AG04449 (cell line): Measurements from ENCODE around the gene GKN1.

Experiments
- CTCF ChIA-PET: fragments of 350-600 bp; formaldehyde crosslinking; extraction: SDS; loops from one replicate; lab custom pipeline; 2021; ENCODE audit warnings: antibody characterized with exemption; lab: Yijun Ruan, JAX
- POLR2A ChIA-PET: fragments of 400-600, 350-600 bp; formaldehyde crosslinking; extraction: SDS; loops from one replicate; lab custom pipeline; 2020; ENCODE audit warnings: antibody characterized with exemption, inconsistent platforms; lab: Yijun Ruan, JAX
- DNase-seq: peaks from one replicate; pipeline ENCODE4 v3.0.0-alpha.2; 2010; ENCODE audit warnings: low read depth, low spot score
- H3K4me3 ChIP-seq: 2 replicates; pipeline ENCODE4 v1.5.1; 2011; ENCODE audit warnings: low read depth, mild to moderate bottlenecking, control low read depth, low read length
- TF ChIP-seq, protein P1 (sequence below): IDR thresholded peaks from one replicate; pipeline ENCODE4 v1.5.1; 2011; ENCODE audit warnings: mild to moderate bottlenecking, moderate library complexity, low read length, control low read depth, inconsistent platforms; ENCODE audit not compliant: insufficient read depth; ENCODE audit errors: missing control alignments

GKN1 gene

GRCh38 chr2:69001879-69002278, 27.4 kb downstream of the GKN1 start:
- DNase-seq, result no peak
- POLR2A ChIA-PET, result no interaction called here
- CTCF ChIA-PET, result interaction anchor here (1.9 to 3.1 kb wide), 3 partner anchors 9 to 59 kb away, joined by 6 to 21 read pairs (median 9); partner anchors contain the start of gene ANTXR1
- TF ChIP-seq, protein P1, sequence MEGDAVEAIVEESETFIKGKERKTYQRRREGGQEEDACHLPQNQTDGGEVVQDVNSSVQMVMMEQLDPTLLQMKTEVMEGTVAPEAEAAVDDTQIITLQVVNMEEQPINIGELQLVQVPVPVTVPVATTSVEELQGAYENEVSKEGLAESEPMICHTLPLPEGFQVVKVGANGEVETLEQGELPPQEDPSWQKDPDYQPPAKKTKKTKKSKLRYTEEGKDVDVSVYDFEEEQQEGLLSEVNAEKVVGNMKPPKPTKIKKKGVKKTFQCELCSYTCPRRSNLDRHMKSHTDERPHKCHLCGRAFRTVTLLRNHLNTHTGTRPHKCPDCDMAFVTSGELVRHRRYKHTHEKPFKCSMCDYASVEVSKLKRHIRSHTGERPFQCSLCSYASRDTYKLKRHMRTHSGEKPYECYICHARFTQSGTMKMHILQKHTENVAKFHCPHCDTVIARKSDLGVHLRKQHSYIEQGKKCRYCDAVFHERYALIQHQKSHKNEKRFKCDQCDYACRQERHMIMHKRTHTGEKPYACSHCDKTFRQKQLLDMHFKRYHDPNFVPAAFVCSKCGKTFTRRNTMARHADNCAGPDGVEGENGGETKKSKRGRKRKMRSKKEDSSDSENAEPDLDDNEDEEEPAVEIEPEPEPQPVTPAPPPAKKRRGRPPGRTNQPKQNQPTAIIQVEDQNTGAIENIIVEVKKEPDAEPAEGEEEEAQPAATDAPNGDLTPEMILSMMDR, result no peak
- H3K4me3 ChIP-seq, result no peak overlapping the region

GRCh38 chr2:69003731-69004130, 29.3 kb downstream of the GKN1 start:
- DNase-seq, result no peak
- CTCF ChIA-PET, result interaction anchor here (1.4 to 3.1 kb wide), 3 partner anchors 9 to 304 kb away, joined by 4 to 21 read pairs (median 6); partner anchors contain the start of gene ANTXR1
- POLR2A ChIA-PET, result interaction anchor here (1.2 kb wide), 1 partner anchor 11 kb away, joined by 6 read pairs; no protein-coding TSS in a partner anchor
- no peak overlapping the region for H3K4me3 ChIP-seq
- TF ChIP-seq, protein P1, result no peak

- H3K4me3 ChIP-seq, result no peak overlapping the region
- TF ChIP-seq, protein P1, result no peak
- POLR2A ChIA-PET, result no interaction called here
- DNase-seq, result no peak
- CTCF ChIA-PET, result interaction anchor here (2.2 kb wide), 1 partner anchor 64 kb away, joined by 7 read pairs; no protein-coding TSS in a partner anchor
Observed at GRCh38 chr2:69007169-69007568, 32.7 kb downstream of the GKN1 start.

DNA sequence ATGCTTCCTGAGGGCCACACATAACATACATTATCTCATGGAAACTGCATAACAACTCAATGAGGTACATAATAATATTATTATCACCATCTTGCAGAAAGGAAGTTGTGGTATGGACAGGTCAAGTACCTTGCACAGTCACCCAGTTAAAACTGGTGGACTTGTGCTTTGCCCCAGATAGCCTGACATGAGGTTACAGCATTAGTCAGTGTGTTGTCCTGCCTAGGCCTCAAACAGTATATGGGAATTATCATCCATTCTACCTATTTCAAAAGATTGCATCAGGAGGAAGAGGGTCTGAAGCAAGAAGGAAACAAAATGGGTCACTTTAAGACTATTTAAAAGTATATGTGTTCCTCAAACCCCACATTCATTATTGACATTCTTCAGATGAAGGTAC, 33.2 kb downstream of the GKN1 start:
- POLR2A ChIA-PET, result no interaction called here
- no peak overlapping the region for H3K4me3 ChIP-seq
- TF ChIP-seq, protein P1, result no peak
- no peak for DNase-seq
- CTCF ChIA-PET, result interaction anchor here (2.2 kb wide), 1 partner anchor 64 kb away, joined by 7 read pairs; no protein-coding TSS in a partner anchor

DNA sequence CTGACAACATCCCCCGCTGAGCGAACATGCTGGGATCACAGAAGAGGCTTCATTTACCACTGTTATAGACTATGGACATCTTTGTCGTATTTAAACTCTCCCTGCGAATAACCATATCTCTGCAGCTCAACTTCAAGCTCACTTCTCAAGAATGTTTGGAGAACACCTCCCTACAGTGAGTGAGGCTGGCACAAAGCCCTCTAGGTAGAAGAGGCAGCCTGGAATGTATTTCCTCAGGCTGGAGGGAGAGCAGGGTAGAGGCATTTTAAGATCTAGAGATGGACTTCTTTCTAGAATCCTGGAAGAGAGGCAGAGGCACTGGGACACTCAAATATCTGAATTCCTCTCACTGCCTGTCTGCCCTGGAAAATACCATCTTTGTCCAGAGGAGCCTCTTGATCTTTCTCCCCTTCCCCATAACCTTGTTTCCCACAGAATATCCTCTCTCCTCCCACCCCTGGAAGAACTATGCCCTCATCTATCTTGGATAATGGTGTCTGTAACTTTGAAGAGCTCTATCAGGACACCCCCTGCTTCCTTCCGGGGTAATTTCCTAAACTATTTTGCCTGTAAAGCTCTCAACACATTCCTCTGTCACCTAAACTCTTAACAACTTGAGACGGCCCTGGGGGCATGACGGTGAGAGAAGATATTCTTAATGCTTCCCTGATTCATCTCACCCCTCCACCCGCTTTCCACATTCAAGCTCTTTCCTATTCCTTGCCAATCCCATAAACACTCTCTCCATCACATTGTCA, 36.2 kb downstream of the GKN1 start:
- no peak for DNase-seq
- no peak overlapping the region for H3K4me3 ChIP-seq
- ChIA-PET POLR2A (no interaction called here), CTCF (interaction anchor here (1.0 to 3.6 kb wide), 5 partner anchors 8 to 295 kb away, joined by 3 to 81 read pairs (median 4); no protein-coding TSS in a partner anchor)
- TF ChIP-seq, protein P1, result no peak

- ChIA-PET CTCF (interaction anchor here (0.8 to 3.6 kb wide), 17 partner anchors 9 to 294 kb away, joined by 3 to 81 read pairs (median 4); no protein-coding TSS in a partner anchor), POLR2A (no interaction called here)
- DNase-seq, result no peak
- H3K4me3 ChIP-seq, result no peak overlapping the region
- TF ChIP-seq, protein P1, result no peak
Observed at GRCh38 chr2:69011611-69012157, 37.2 kb downstream of the GKN1 start.
